ENCODE results near the gene LNPEP.

GRCh38 chr5:97056263-97056662 is 120.4 kb downstream of the LNPEP start:
- TF ChIP-seq ARNTL (CRISPR knock-in tag; IDR thresholded peaks at IDR 0.05; ENCODE audit: borderline replicate concordance, low read depth) (no peak), PATZ1 (CRISPR knock-in tag; IDR thresholded peaks at IDR 0.05; ENCODE audit: borderline replicate concordance) (no peak), PPARA (CRISPR knock-in tag; IDR thresholded peaks at IDR 0.05; ENCODE audit: borderline replicate concordance) (no peak), ZFP3 (CRISPR knock-in tag; IDR thresholded peaks at IDR 0.05) (no peak), TSHZ2 (CRISPR knock-in tag; IDR thresholded peaks at IDR 0.05) (no peak), RARB (CRISPR knock-in tag; IDR thresholded peaks at IDR 0.05) (no peak), TOX (CRISPR knock-in tag; IDR thresholded peaks at IDR 0.05; ENCODE audit: borderline replicate concordance) (no peak), ESRRG (CRISPR knock-in tag; IDR thresholded peaks at IDR 0.05) (no peak)
- TF ChIP-seq, protein P1, sequence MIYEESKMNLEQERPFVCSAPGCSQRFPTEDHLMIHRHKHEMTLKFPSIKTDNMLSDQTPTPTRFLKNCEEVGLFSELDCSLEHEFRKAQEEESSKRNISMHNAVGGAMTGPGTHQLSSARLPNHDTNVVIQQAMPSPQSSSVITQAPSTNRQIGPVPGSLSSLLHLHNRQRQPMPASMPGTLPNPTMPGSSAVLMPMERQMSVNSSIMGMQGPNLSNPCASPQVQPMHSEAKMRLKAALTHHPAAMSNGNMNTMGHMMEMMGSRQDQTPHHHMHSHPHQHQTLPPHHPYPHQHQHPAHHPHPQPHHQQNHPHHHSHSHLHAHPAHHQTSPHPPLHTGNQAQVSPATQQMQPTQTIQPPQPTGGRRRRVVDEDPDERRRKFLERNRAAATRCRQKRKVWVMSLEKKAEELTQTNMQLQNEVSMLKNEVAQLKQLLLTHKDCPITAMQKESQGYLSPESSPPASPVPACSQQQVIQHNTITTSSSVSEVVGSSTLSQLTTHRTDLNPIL (CRISPR knock-in tag; IDR thresholded peaks at IDR 0.05; ENCODE audit: low read depth): no peak
